HG02885 (cell line): Measurements from ENCODE around the gene NUBP2.
"Not testable (repeated sequence)": the region's sequence is repeated elsewhere in the genome, so short reads cannot be mapped to it uniquely, and the experiment has no call there.

Experiments
- ATAC-seq: cut with Tn5 transposase; IDR thresholded peaks from one replicate; pipeline ENCODE4 v1.9.1; 2021; ENCODE audit warnings: mild to moderate bottlenecking; ENCODE audit not compliant: unreplicated experiment, poor library complexity

Gene NUBP2

GRCh38 chr16:1794221-1794871, 11.6 kb downstream of the NUBP2 start:
- no peak for ATAC-seq

GRCh38 chr16:1794908-1795666, 12.3 kb downstream of the NUBP2 start:
- ATAC-seq = no peak

- not testable (repeated sequence) for ATAC-seq
Measured at GRCh38 chr16:1799263-1799662, 16.5 kb downstream of the NUBP2 start.

- no peak for ATAC-seq
Measured at GRCh38 chr16:1800701-1801100, 17.9 kb downstream of the NUBP2 start.

GRCh38 chr16:1807626-1808025, 24.9 kb downstream of the NUBP2 start:
- no peak for ATAC-seq

GRCh38 chr16:1808691-1809090, 25.9 kb downstream of the NUBP2 start:
- ATAC-seq = no peak

- no peak for ATAC-seq
Measured at GRCh38 chr16:1809281-1809801, 26.6 kb downstream of the NUBP2 start.

GRCh38 chr16:1810106-1810505, 27.3 kb downstream of the NUBP2 start:
- no peak for ATAC-seq

- no peak for ATAC-seq
Measured at GRCh38 chr16:1810536-1810935, 27.8 kb downstream of the NUBP2 start.

- no peak for ATAC-seq
Measured at GRCh38 chr16:1812732-1813163, 30.0 kb downstream of the NUBP2 start.

GRCh38 chr16:1815461-1815860, 32.7 kb downstream of the NUBP2 start:
- ATAC-seq = no peak

GRCh38 chr16:1816396-1817275, 33.9 kb downstream of the NUBP2 start:
- ATAC-seq = no peak

- no peak for ATAC-seq
Measured at GRCh38 chr16:1817276-1817589, 34.5 kb downstream of the NUBP2 start.

GRCh38 chr16:1817716-1818115, 35.0 kb downstream of the NUBP2 start:
- ATAC-seq = no peak

- no peak for ATAC-seq
Measured at GRCh38 chr16:1818204-1818872, 35.6 kb downstream of the NUBP2 start.

GRCh38 chr16:1818873-1819525, 36.2 kb downstream of the NUBP2 start:
- no peak for ATAC-seq

GRCh38 chr16:1819611-1820010, 36.9 kb downstream of the NUBP2 start:
- no peak for ATAC-seq

- no peak for ATAC-seq
Measured at GRCh38 chr16:1820096-1820945, 37.6 kb downstream of the NUBP2 start.

GRCh38 chr16:1820946-1821290, 38.2 kb downstream of the NUBP2 start:
- no peak for ATAC-seq
